22Rv1 (cell line): ENCODE measurements around the gene EGR2.

Source experiments
- H3K27ac ChIP-seq: fragments of 450-650 bp; 2 replicates; pipeline ENCODE4 v1.5.1; 2017
- CTCF ChIP-seq: fragments of 450-650 bp; IDR thresholded peaks from 2 replicates; pipeline ENCODE4 v1.5.1; 2017; ENCODE audit warnings: mild to moderate bottlenecking
- ZFX ChIP-seq: fragments of 450-650 bp; IDR thresholded peaks from 2 replicates; pipeline ENCODE4 v1.6.1; 2017; ENCODE audit warnings: antibody characterized with exemption, borderline replicate concordance

EGR2 gene

DNA sequence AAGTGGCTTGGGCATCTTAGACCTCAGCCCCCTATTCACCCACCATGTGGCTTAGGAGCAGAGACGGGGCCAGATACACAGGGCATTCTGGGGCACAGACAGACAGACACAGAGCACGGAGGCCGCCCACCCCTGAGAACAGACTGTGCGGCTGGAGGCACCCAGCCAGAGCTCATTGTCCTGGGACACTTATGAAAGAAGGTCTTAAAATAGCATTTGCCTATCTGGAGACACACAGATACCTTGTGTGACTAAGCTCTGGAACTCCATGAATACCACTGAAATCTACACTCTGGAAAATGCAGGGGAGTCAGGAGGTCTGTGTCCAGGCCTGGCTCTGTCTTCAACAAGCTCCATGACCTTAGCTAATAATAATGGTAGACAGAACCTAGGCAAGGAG is 53.0 kb downstream of the EGR2 start:
- TF ChIP-seq ZFX (no peak), CTCF (no peak)

More for the DNA sequence above, 53.0 kb downstream of the EGR2 start:
- H3K27ac ChIP-seq = no peak overlapping the region
